HEK293T (cell line): ENCODE data around the gene COL26A1.

Experiments used
- BHLHE40 ChIP-seq: fragments of 450-650 bp; IDR thresholded peaks from 2 replicates; pipeline ENCODE4 v1.6.1; 2016; ENCODE audit warnings: mild to moderate bottlenecking, moderate library complexity, borderline replicate concordance
- FOXM1 ChIP-seq: fragments of 450-650 bp; IDR thresholded peaks from 2 replicates; pipeline ENCODE4 v1.6.1; 2017; ENCODE audit warnings: mild to moderate bottlenecking, borderline replicate concordance
- NFRKB ChIP-seq: fragments of 450-650 bp; IDR thresholded peaks from 2 replicates; pipeline ENCODE4 v1.6.1; 2016; ENCODE audit warnings: mild to moderate bottlenecking, moderate library complexity
- SP1 ChIP-seq: fragments of 450-650 bp; IDR thresholded peaks from 2 replicates; pipeline ENCODE4 v1.6.1; 2017

DNA sequence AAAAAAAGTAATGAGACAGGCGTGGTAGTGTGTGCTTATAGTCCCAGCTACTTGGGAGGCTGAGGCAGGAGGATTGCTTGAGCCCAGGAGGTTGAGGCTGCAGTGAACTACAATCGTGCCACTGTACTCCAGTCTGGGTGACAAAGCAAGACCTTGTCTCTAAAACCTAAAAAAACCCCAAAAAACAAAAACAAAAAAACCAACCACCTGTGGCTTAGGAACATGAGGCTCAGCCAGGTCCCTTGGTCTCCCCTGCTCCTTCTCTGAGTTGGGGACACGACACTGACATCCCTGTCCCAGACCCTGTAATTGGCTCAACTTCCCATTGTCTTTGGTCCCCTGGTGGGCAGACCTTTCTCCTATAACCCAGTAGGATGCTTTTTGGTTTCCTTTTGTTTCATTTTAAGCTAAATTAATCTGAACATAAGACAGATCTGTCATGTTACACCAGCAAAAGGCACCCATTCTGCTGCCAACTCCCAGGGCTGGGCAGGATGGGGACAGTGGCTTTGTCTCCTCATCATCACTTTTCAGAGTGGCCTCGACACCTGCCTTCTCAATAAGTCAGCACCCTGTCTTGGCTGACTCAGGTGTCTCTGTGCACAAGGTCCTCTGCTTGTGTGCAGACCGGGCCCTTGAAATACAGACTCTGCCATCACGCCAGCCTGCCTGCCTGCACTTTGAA lies 192.1 kb downstream of the COL26A1 start:
- no peak for TF ChIP-seq SP1
- no peak for TF ChIP-seq BHLHE40
- no peak for TF ChIP-seq NFRKB
- no peak for TF ChIP-seq FOXM1
